Lung (tissue), 12 donors: ENCODE measurements around the gene BCAS3. TPM values are rescaled to one million over a fixed set of nuclear protein-coding genes. Genes with fewer than 3 reads are reported as not detected.
A peak's percentile ranks its signal among the peaks of the same experiment; 100 is the strongest.

Experiments used
- ATAC-seq: fragments of 200-7000 bp; cut with Tn5 transposase; one replicate; pipeline ENCODE4 v1.9.1; 2020; ENCODE audit warnings: moderate number of reproducible peaks; ENCODE audit not compliant: insufficient read depth, low FRiP score
- DNase-seq, 3 donors: peaks; one replicate each; pipeline ENCODE4 v3.0.0-alpha.2; 2013 to 2017
- H3K27ac ChIP-seq, 2 donors: one replicate each; pipeline ENCODE4 v1.5.1; 2013; ENCODE audit warnings: mild to moderate bottlenecking in 2 of 2, moderate library complexity in 2 of 2, control low read depth in 1 of 2, inconsistent platforms in 1 of 2, low read depth in 1 of 2, low read length in 1 of 2
- H3K27me3 ChIP-seq, 3 donors: one replicate each; pipeline ENCODE4 v1.5.1; 2013; ENCODE audit warnings: low read length in 2 of 3; ENCODE audit not compliant: control insufficient read depth in 3 of 3, insufficient read depth in 3 of 3
- H3K36me3 ChIP-seq, 4 donors: one replicate each; pipeline ENCODE4 v1.5.1; 2013; ENCODE audit warnings: low read length in 4 of 4, mild to moderate bottlenecking in 1 of 4, moderate library complexity in 1 of 4; ENCODE audit not compliant: control insufficient read depth in 4 of 4, insufficient read depth in 4 of 4
- H3K4me1 ChIP-seq, 5 donors: one replicate each; pipeline ENCODE4 v1.5.1; 2013; ENCODE audit warnings: low read length in 5 of 5, mild to moderate bottlenecking in 2 of 5, moderate library complexity in 1 of 5; ENCODE audit not compliant: control insufficient read depth in 5 of 5, insufficient read depth in 5 of 5
- H3K4me3 ChIP-seq: one replicate; pipeline ENCODE4 v1.5.1; 2013; ENCODE audit warnings: mild to moderate bottlenecking, control low read depth, moderate library complexity
- H3K9ac ChIP-seq, 2 donors: one replicate each; pipeline ENCODE4 v1.5.1; 2013; ENCODE audit warnings: low read length in 2 of 2, control low read depth in 1 of 2; ENCODE audit not compliant: insufficient read depth in 1 of 2
- H3K9me3 ChIP-seq, 4 donors: one replicate each; pipeline ENCODE4 v1.5.1; 2013; ENCODE audit warnings: low read length in 3 of 4, mild to moderate bottlenecking in 1 of 4, moderate library complexity in 1 of 4; ENCODE audit not compliant: control insufficient read depth in 4 of 4, insufficient read depth in 3 of 4
- WGBS, 2 donors: extraction: QIAGEN DNeasy Blood & Tissue Kit; methylation state at CpG; one replicate each; pipeline ENCODE4 v1.1.7; 2013; 5-methylcytosine and 5-hydroxymethylcytosine counted together
- polyA plus RNA-seq, 2 donors: library from polyadenylated mRNA; stranded (reverse); fragments of 200-250 nt; gene quantifications; one replicate each; pipeline ENCODE4 v1.2.1, GENCODE V29; 2013
- total RNA-seq, 2 donors: library from RNA; depleted of rRNA in 1 of 2; stranded (reverse); fragments of >200 nt in 1 of 2; gene quantifications; one replicate each; pipeline ENCODE4 v1.2.1, GENCODE V29; 2014 to 2021
- TF ChIP-seq, protein P1 (sequence below): IDR thresholded peaks from 2 replicates; pipeline ENCODE4 v1.5.1; 2012; ENCODE audit warnings: mild to moderate bottlenecking; ENCODE audit errors: control extremely low read depth, extremely low read depth
- donor health status: control.
- donor health status: control.
- donor health status: Bipolar disorder and iron deficiency.
- donor health status: healthy.
- donor health status: DM: yes; HTN: yes; CAD: no.

BCAS3 gene
- total and polyA plus RNA-seq, 4 donors: 4.0 to 101 (median 20.3) TPM

DNA sequence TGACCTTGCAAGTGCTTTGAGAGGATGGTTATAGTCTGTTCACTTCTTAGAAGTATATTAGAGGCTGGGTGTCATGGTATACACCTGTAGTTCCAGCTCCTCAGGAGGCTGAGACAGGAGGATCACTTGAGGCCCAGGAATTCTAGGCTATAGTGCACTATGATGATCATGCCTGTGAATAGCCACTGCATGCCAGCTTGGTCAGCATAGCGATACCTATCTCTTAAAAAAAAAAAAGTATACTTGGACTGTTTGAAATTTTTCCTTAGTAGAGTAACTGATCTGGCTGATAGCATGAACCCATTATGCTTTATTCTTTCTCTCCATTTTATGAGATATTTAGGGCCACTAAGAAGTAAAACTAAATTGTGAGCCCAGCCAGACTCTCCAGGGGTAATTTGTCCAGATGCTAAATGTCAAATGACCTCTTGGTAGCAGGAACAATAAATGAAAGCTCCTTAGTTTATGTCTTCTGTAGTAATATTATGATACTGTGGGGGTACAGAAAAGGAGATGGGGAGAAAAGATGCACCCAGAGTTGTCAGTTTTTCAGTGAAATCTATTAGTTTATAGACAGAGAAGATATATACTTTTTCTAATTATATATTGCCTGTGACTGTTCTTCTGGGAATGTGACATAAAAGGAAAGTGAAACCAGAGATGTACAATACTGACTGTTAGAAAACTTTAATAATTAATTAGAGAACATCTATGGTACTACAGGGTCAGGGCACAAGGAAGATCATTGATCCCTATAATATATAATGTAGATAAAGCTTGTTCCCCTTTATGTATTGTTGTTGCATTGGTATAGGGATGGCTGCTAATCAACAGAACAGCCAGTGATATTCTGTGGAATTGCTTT, 386.7 kb downstream of the BCAS3 start:
- Histone ChIP-seq H3K9ac (no peak overlapping the region), H3K9me3 (no peaks in the 10 kb centered on the region), H3K27ac (no peak overlapping the region), H3K4me3 (no peak overlapping the region), H3K27me3 (no peaks in the 10 kb centered on the region), H3K36me3 (no peaks in the 10 kb centered on the region), H3K4me1 (peaks cover 0 to 24% (median 8%) of the 10 kb centered on the region in 5 donors)
- TF ChIP-seq, protein P1, sequence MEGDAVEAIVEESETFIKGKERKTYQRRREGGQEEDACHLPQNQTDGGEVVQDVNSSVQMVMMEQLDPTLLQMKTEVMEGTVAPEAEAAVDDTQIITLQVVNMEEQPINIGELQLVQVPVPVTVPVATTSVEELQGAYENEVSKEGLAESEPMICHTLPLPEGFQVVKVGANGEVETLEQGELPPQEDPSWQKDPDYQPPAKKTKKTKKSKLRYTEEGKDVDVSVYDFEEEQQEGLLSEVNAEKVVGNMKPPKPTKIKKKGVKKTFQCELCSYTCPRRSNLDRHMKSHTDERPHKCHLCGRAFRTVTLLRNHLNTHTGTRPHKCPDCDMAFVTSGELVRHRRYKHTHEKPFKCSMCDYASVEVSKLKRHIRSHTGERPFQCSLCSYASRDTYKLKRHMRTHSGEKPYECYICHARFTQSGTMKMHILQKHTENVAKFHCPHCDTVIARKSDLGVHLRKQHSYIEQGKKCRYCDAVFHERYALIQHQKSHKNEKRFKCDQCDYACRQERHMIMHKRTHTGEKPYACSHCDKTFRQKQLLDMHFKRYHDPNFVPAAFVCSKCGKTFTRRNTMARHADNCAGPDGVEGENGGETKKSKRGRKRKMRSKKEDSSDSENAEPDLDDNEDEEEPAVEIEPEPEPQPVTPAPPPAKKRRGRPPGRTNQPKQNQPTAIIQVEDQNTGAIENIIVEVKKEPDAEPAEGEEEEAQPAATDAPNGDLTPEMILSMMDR: no peak
- DNase-seq (peak in 1 of 3 donors; percentile 26), ATAC-seq (no peak)
- 90 to 97% methylated on average over 1 of the region's 1 CpG for WGBS, 2 donors

DNA sequence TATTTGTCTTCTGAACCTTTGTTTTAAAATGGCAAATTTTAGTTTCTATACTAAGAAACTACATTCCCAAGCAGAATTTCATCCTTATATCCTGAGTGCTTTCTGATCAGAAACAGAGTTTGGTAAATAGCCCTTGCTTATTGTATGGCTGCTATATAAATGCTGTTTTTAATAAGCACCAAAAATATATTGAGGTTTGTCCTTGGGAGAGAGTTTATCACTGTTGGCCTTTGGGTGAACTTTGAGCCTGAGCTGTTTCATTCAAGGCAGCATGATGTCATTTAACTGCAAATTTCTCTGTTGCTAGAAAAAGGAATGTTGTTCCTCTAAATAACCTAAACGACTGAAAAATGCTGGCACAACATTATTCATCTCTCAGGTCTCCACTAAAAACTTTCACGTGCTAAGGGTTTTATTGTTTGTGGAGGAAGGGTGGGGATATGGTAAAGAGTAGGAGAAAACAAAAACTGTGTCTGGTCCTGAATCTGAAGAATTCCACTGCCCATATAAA, 387.7 kb downstream of the BCAS3 start:
- Histone ChIP-seq H3K9ac (no peak overlapping the region), H3K9me3 (no peaks in the 10 kb centered on the region), H3K36me3 (no peaks in the 10 kb centered on the region), H3K27ac (peak overlapping the region in 1 of 2 donors; percentile 45), H3K4me1 (peaks cover 0 to 24% (median 8%) of the 10 kb centered on the region in 5 donors), H3K4me3 (no peak overlapping the region), H3K27me3 (no peaks in the 10 kb centered on the region)
- TF ChIP-seq, protein P1: no peak
- ATAC-seq (no peak), DNase-seq (peak; percentile 41 to 86 (median 85))
- WGBS, 2 donors: 26 to 49% methylated on average over 2 of the region's 2 CpGs

DNA sequence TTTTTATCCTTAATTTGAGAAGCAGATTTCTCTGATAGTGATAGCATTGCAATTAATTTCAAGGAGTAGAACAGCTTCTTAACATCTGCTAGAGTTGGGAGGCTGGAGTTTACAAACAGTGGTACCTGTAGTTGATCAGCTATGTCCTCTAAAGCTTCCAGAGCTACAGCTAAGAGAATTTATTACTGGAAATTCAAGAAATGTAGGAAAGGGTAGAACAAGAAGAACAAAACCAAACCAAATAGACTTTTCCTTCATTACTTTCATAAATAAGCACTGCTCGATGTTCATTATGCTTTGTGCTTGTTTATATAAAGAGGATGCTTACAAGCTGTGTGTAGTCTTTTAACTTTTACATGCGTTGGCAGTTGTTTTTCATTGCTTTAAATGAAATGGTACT, 388.4 kb downstream of the BCAS3 start:
- Histone ChIP-seq H3K27me3 (no peaks in the 10 kb centered on the region), H3K9ac (no peak overlapping the region), H3K36me3 (no peaks in the 10 kb centered on the region), H3K27ac (no peak overlapping the region), H3K9me3 (no peaks in the 10 kb centered on the region), H3K4me3 (no peak overlapping the region), H3K4me1 (peaks cover 0 to 24% (median 8%) of the 10 kb centered on the region in 5 donors)
- WGBS, 2 donors: 63 to 66% methylated on average over 2 of the region's 2 CpGs
- TF ChIP-seq, protein P1: no peak
- ATAC-seq: no peak
- peak in 2 of 3 donors; percentile 71 to 75 for DNase-seq
